ENCODE measurements around the gene TMEM170A.
"Not testable (repeated sequence)": the region's sequence is repeated elsewhere in the genome, so short reads cannot be mapped to it uniquely, and the experiment has no call there.

The TMEM170A gene, protein sequence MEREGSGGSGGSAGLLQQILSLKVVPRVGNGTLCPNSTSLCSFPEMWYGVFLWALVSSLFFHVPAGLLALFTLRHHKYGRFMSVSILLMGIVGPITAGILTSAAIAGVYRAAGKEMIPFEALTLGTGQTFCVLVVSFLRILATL

GRCh38 chr16:75464122-75464918, at the start of gene TMEM170A:
Gene TMEM170A, minus strand, starts transcription at chr16:75464689. Its CDS starts 89 bp downstream, at chr16:75464600.
- peak; percentile 100 for DNase-seq

DNA sequence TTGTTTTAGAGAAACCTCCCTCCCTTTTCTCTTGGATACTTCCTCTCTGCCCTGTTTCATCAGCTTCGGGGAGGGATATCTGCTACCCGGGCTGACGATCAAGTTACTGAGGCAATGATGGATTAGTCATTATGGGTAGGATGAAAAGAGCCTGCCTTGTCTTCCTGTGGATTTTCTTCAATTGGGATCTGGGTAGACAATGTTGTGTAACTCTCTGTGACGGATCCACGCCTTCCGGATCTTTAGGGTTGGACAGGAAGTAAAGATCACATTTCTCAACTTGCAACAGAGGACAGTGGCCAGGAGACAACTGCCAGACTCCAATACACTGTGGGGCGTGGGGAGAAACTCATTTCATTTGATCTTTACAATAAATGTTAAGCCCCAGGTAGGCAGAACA, 42.1 kb upstream of the TMEM170A start:
- DNase-seq, result no peak

- no peak for DNase-seq
Measured at GRCh38 chr16:75506107-75506506, 41.6 kb upstream of the TMEM170A start.

GRCh38 chr16:75503801-75504200, 39.3 kb upstream of the TMEM170A start:
- no peak for DNase-seq

GRCh38 chr16:75502916-75503605, 38.6 kb upstream of the TMEM170A start:
- no peak for DNase-seq

- DNase-seq, result not testable (repeated sequence)
Measured at GRCh38 chr16:75501820-75502219, 37.3 kb upstream of the TMEM170A start.

DNA sequence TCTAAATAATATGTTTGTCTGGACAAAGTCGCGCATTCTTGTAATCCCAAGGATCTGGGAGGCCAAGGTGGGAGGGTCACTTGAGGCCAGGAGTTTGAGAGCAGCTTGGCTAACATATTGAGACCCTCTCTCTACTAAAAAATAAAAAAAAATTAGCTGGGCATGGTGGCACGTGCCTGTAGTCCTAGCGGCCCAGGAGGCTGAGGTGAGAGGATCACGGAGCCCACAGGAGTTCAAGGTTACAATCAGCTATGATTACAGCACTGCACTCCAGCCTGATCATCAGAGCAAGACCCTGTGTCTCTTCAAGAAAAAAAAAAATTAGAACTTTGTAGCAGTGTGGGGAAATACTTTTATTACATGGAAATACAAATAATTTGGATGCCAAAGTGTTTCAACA, 36.9 kb upstream of the TMEM170A start:
- DNase-seq, result no peak

DNA sequence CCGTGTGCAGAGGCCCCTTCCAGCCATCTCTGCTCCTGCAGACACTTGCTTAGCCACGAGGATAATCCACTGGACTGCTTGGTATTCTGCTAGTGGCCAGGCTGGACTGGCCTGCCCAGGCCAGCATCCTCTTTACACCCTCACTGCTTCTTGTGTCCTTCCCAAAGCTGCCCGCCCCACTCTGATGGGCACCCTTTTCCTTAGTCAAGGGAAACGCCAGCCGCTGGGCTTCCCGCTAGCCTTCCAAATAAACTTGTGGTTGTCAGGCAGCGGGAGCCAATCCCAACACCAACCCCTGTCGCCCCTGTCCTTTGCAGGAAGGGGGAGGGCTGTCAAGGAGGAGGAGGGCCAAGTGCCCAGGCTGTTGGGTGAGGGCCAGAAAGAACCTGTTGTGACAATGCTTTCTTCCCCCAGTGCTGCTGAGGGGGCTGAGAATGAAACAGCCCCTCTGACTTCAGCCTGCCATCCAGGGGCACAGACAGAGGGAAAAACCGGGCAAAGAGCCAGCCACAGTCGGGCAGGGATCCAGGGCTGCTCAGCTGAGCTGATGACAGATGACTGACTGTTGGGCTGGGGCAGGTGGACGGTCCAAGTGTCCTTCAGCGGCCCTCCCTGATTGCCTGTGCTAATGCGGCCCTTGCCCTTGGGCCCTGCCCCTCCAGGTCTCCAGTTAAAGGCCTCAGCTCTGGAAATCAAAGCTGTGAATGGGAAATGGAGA, 34.3 kb upstream of the TMEM170A start:
- DNase-seq, result not testable (repeated sequence)

DNA sequence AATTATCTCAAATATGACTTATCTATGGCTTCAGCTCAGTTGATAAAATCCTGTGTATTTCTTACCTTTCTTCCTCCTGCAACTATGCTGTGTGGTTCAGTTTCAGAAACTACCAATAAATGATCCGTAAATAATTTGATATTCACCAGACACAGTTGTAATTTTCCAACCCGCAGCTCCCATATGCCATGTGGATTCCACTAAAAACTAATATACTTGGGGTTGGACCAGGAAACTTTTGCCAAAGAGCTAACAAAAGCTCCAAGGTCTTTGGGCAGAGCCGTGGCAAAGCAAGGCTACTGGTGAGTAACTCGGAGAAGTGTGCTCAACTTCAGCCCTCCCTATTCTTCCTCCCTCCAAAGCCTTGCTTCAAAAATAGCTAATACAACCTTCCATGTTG, 33.1 kb upstream of the TMEM170A start:
- DNase-seq, result no peak

GRCh38 chr16:75495076-75495674, 30.7 kb upstream of the TMEM170A start, which contains the start of gene CHST6:
Gene CHST6, minus strand, starts transcription at chr16:75495441. Its CDS starts 15,613 bp downstream, at chr16:75479828.
- DNase-seq, result peak in 1 of 2 donors; percentile 45

DNA sequence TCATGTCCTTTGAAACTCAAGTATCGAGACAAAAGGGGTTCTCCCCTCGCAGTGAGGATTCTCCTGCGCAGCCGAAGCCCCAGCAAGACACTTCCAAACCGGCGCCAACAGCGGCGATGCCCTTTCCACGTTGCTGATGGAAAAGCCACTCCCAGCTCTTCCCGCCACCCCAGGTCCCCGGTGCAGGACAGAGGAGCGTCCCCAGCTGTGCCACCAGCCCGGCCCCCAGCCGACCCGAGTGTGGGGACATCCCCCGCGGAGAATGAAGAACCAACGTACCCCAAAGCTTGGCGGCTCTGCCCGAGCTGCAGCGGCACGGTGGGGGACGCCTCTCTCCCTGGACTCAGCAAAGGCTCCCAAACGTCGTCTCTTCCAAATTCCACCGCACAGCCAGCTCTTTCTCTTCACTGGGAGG, 30.2 kb upstream of the TMEM170A start:
- no peak for DNase-seq

GRCh38 chr16:75494184-75494583, 29.7 kb upstream of the TMEM170A start:
- no peak for DNase-seq

DNA sequence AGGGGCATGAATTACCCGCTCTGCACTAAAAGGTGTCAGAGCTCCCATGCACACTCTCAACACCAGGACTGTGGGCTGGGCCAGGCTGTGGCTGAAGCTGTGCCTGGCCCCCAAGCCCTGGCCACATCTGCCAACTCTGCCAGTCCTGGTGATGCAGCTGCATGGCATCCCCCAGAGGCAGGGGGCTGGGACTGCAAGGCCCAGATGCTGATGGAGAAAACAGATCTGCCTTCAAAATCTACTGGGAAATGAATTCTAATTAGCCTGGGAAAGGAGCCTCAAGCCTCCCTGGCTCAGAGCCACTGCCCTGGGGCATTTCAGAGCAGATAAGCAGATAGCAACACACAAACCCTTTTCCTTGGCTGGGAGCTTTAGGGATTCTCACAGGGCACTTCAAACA, 27.4 kb upstream of the TMEM170A start:
- DNase-seq, result no peak

DNA sequence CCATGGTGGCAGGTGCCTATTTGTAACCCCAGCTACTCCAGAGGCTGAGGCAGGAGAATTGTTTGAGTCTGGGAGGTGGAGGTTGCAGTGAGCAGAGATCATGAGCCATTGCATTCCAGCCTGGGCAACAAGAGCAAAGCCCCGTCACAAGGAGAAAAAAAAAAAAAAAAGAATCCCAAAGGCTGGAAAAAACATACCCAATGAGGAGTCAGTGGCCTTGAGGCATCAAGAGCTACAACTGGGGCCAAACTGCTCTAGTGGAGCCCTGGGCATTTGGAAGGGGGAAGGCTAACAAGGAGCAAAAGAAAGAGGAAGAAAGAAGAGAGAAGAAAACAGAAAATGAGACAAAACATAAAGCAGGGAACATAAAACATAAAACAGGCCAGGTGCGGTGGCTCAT, 23.8 kb upstream of the TMEM170A start:
- no peak for DNase-seq

DNA sequence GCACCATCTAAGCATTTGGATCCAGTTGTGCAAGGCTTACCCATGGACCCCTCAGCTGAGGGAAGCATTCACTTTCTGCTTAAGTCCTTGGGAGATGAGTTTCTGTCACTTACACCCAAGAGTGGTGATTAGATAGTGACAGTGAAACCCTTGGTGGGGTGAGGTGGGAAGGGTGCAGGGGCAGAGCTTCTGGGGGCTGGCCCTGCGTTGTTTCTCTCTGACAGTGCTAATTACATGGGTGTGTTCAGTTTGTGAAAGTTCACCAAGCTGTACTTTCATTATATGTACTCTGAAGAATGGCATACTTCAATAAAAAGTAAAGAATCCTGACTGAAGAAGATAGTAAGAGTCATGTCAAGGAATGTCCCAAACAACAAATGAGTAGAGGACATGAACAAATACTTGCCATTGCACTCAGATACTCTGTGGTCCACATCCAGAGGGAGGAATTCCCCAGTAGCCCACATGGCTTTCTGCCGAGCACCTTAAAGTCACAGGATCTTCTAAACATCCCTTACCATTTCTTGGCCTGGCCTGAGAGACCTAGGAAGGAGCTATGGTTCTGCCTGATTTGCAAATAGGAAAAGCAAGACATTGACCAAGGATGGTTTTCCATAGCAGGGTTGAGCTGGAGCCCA, 22.3 kb upstream of the TMEM170A start:
- no peak for DNase-seq

GRCh38 chr16:75486014-75486675, 21.7 kb upstream of the TMEM170A start:
- DNase-seq, result no peak

- DNase-seq, result no peak
Measured at GRCh38 chr16:75485230-75486013, 20.9 kb upstream of the TMEM170A start.

DNA sequence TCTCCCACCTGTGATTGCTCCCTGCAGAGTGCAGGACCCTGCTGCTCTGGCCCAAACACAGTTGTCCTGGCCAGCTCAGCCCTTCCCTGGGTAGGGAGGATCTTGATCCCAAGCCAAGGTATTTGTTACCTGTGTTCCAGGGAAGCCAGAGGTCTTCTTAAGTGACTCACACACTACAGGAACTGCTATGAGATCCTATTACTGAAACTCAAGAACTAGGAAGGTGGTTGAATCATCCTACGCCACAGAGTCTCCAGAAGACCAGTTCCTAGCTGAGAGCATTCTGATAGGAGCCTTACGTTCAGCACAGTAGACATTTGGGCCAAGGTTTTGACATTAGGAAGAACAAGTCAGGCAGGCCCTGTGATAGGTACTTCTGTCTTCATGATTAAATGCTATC, 18.7 kb upstream of the TMEM170A start:
- DNase-seq, result no peak

GRCh38 chr16:75482434-75483205, 18.1 kb upstream of the TMEM170A start:
- DNase-seq, result no peak

GRCh38 chr16:75481475-75481874, 17.0 kb upstream of the TMEM170A start:
- DNase-seq, result no peak

Measured in stimulated activated CD4-positive, alpha-beta T cell treated with anti-CD3 and anti-CD28 coated beads, Interleukin-2, amount 100 ng/mL, for 24 hours (primary cell).